Muscle of arm (tissue), 12 donors: Measurements from ENCODE around the gene RBFOX2. TPM values are rescaled to one million over a fixed set of nuclear protein-coding genes. Genes with fewer than 3 reads are reported as not detected.

Experiments
- DNase-seq: peaks from one replicate; pipeline ENCODE4 v3.0.0-alpha.2; 2013
- polyA plus RNA-seq, 12 donors: library from polyadenylated mRNA; unstranded; fragments of 120-200 nt; gene quantifications; one replicate each; pipeline ENCODE4 v1.2.1, GENCODE V29; 2013; ENCODE audit not compliant: insufficient read length in 12 of 12

RBFOX2 gene
- polyA plus RNA-seq, 12 donors, result 180 to 394 (median 218) TPM

DNA sequence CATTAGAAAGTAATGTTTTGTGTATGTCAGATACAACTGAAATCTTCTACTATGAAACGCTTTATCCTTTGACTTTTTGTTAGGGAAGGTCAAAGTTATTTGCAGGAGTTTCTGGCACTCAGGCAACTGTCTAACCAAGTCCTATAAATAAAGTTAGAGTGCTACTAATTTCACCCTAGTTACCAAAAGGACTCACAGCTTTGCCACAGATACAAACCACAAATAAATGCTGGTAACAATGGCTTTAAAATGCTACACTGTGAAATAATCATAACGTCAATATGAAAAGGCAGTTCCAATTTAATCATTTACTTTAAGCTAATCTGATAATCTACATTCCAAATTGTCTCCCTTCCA, 124.3 kb downstream of the RBFOX2 start:
- no peak for DNase-seq

DNA sequence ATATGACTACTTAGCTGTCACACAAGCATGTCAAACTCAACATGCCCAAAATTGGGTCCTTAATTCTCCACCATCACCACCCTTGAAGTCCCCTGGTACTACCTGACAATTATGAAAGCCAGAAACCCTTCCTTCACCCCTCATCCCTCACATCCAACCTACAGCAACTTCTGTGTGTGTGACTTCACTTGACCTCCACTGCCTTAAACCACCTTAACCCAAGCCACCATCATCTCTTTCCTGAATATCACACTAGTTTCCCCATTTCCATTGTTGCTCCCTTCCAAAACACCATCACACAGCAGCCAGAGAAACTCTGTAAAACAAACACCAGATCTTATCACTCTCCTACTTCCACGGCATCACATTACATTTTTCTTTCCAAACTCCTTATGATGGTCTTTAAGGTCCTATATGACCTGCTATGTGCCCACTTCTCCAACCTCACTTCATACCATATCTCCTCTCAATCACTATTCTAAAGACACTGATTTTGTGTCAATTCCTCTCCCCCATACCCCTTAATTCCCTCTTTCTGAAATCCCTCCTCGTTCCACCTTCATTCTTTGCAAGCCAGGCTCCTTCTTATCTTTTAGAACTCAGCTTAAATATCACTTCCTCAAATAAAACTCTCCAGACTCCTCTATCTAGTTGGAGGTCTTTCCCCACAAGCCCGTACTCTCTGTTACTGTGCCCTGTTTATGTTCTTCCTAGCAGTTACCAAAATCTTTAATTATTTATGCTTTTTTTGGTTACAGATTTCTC, 124.9 kb downstream of the RBFOX2 start:
- DNase-seq, result no peak

DNA sequence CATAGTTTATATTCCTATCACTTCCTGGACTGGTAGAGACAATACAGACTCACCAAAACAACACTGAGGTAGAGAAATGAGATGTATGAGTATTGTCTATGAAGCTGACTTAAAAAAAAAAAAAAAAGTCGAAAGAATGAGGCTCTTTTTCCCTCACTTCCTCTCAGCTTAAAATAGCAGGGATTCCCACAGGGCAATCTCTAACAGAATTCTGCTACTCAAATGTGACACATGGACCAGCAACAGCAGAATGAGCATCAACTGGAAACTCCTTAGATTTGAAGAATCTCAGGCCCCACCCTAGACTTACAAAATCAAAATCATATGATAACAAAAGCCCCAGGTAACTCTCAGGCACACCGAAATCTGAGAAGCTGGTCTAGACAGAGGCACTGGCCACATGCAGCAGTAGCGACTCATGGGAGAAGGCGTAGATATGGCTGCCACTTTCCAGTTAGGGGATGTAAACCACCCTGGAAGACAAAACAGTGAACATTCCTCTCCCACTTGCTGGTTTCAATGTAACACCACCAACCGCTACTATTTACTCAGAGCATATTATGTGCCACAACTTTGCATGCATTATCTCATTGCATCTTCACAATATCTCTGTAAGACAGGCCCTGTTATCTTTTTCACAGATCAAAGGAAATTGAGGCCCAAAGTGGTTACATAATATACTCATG, 128.0 kb downstream of the RBFOX2 start:
- DNase-seq, result no peak

DNA sequence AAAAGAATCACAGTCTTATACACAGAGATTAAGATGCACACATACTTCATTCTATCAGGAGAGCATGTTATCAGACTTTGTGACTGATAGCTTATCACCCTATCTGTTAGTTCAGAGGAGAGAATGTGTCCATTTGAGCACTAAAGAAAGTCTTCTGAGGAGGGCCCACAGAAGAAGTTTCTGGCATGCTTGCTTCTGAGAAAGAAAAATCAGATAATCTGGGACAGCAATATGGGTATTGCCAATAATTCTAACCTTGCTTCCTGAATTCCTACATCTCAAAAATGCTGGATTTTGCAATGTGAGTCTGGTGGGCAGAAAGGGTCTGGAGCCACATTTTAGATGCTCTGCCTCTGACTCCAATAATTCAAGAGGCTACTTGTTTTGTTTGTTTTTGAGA, 128.9 kb downstream of the RBFOX2 start:
- no peak for DNase-seq

DNA sequence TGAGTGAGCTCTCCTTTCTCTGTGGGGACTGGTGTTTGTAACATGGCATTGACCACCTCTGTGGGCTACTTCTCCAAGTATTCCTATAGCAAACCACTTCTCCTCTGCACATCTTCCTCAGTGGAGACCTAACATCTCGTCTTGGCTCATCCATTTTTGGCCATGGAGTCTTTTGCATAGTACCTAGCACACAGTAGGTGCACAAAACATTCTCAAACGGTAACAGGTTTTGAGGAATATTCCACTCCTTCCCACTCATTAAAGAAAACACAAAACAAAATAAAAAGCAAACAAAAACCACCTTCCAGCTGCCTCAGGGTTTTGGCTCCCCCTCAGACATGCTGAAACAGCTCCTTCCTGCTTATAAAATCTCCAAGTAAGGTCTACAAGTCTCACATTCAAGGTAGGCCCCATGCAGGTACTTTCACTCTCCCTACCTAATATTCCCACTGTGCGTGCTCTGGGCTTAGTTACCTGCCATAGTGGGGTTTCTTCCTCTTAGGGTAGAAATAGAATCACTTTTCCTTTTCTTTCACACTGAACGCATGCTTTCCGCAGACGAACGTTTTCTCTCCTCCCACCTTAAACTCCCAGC, 132.4 kb downstream of the RBFOX2 start:
- DNase-seq, result no peak

DNA sequence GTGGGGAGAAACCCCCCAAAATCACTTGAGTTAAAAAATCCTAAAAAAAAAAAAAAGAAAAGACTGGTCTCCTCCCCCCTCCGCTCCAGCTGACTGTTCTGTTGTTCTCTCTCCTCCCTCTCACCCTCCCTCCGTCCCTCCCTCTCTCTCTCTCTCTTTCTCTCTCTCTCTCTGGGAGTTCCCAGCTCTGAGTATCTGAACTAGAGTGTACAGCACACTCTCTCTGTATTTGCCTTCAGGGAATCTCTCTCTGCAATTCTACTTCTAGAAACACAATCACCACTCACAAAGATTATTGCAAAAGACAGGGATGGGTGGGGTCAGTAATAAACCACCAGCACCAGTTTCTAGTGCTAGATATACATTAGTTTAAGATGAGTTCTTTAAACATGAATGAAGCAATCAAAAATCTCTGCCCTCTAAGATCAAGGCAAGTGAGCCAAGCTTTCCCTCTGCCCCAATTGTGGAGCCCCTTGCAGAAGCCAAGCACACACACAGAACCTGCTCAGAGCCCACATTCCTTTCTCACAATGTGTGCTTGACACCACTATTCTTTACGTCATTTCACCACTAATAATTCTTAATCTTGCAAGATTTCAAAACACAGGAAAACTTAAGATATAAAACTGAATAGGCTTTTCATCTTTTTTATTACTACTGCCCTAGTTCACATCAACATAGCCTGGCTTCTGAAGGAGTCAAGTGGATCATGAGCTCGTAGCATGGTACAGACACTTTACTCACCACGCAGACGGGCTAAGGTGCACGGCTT, 133.5 kb downstream of the RBFOX2 start:
- peak; percentile 73 for DNase-seq

DNA sequence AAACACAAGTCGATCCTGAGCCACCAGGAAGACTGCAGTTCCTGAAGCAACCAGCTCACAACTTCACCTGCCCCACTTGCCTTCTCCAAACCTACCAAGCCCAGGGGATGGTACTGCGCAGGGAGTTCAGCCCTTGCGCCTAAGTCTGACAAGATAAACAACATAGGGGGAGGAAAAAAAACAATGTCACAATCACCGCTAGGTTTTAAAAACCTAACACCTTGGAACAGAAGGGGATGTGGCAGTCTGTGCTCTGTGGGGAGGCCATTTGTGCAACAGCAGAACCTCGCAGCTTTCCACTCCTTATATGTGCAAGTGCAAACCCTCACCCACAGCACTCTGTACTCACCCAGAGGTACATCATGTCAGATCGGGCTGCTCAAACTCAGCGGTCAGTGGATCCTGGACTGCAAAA, 134.2 kb downstream of the RBFOX2 start:
- no peak for DNase-seq

DNA sequence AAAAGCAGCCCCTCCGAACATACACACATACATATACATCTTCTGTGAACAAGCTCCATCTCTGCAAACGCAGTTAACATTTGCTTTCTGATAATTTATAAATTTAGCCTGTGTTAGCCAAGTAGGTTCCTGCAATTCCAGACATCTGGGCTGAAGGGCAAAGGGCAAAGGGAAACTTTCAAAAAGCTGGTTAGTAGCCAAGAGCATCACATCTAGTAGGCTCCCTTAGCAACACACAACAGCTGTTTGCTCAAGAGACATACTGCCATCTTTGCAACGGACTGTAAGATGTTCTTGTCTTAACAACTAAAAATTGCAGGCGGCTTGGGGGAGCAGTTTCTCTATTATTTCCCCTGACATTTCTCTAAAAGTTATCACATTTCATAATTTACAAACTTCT, 134.9 kb downstream of the RBFOX2 start:
- DNase-seq, result peak; percentile 54

DNA sequence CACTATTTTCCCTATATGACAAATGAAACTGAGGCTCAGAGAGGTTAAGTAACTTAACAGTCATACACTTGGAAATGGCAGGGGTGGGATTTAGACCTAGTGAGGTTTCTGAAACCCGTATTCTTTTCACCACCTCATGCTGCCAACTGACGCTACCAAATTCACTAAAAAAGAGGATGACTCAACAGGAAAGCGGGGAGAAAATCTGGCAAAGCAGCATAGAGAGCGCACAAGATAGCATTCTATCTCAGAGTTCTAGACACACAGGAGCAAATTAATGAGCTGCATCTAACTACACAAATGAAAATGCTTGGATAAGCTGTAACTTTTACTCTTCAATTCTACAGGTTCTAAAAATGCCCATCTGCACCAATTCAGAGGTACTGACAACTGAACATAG, 136.4 kb downstream of the RBFOX2 start:
- DNase-seq, result no peak

DNA sequence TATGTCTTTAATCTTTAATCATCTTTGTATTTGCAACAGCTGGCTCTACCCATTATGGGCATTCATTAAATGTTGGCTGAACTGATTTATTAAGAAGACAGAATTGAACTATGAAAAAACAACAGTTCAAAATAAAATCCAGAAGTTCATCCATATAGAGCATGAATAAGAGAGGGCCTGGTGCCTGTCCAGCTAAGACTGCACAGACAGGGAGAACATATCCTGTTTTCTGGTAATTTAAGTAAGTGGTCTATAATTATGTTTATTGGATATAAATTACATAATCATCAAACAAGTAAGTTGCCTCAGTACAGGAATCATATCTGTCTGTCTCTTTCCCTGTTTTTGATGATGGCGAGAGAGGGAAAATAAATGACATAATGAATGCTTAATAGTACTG, 137.2 kb downstream of the RBFOX2 start:
- DNase-seq, result no peak

DNA sequence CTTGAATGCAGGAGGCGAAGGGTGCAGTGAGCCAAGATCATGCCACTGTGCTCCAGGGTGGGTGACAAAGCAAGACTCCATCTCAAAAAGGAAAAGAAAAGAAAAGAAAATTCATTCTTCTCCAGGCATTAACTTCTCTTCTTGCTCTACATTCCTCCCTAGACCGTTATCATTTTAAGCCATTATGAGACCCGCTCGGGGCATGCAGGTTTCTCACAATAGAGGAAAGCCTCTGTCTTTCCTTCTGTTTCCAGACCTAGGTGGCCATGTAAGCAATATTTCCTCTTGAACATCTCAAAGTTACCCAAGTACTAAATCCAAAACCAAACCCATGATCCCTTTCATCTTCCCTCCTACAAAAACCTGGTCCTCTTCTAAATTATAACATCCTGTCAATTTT, 139.6 kb downstream of the RBFOX2 start:
- no peak for DNase-seq

DNA sequence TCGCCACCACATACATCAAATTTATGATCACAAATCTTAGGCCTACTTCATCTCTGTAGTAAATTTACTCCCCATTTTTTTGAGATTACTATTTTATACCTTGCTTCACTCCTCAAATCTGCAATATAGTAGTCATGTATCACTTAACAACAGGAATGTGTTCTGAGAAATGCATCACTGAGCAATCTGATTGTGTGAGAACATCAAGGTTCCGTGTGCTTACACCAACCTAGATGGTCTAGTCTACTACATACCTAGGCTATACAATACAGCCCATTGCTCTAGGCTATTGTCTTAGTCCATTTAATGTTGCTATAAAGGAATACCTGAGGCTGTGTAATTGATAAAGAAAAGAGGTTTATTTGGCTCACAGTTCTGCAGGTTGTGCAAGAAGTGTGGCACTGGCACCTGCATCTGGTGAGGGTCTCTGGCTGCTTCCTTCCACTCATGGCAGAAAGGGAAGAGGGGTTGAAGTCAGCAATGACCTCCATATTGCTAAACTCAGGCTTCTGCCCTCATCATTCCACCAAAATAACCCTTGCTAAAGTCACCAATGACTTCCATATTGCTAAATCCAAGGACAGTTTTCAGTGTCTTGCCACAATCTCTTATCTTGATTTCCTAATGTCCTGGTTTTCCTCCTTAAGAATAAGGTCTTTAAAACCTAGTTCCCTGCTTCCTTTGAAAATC, 140.3 kb downstream of the RBFOX2 start:
- no peak for DNase-seq

DNA sequence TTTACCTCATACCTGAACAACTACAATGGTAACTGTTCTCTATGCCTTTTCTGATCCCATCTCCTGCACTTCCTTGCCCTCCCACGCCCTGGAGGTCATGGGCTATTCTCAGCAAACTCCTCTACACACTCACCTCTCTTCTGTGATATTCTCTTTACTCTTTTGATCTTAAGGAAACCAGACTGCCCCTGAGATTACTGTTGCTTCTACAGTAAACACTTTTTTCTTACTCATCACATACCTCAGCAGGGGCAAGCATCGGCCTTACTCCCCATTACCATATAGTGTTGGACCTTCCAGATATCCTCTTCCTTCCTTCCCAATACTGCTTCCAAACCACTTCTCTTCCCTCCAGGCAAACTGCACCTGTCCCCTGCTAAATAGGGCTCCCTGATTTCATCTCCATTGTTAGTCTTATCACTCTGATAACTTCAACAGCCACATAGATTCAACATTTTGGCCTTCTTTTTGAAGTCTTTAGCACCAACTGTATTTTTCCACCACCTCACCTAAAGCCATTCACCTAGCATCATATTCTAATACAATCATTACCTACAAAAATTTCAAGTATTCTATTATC, 141.2 kb downstream of the RBFOX2 start:
- no peak for DNase-seq

DNA sequence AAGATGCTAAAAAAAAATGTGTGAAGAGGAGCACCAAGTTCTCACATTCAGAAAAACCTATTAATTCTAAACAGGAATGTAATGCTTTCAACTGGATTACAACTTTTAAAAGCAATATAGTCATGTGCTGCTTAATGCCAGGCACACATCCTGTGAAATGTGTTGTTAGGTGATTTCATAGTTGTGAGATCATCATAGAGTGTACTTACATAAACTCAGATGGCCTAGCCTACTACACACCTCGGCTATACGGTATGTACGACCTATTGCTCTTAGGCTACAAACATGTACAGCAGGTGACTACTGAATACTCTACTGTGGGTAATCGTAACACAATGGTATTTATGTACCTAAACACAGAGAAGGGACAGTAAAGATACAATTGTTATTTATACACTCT, 142.3 kb downstream of the RBFOX2 start:
- DNase-seq, result no peak

DNA sequence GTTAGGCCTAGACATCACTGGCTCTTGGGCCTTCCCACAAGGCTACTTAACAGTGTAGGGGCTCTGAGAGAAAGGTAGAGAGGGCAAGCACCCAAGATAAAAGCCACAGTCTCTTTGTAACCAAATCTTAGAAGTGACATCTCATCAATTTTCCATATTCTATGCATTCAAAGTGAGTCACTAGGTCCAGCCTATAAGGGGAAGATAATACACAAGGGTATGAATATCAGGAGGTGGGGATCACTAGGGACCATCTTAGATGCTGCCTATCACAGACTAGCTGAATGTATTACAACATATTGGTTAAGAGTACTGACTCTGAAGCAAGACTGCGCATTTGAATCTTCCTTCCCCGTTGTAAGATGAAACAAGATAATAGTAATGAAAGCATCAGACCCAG, 144.1 kb downstream of the RBFOX2 start:
- no peak for DNase-seq

DNA sequence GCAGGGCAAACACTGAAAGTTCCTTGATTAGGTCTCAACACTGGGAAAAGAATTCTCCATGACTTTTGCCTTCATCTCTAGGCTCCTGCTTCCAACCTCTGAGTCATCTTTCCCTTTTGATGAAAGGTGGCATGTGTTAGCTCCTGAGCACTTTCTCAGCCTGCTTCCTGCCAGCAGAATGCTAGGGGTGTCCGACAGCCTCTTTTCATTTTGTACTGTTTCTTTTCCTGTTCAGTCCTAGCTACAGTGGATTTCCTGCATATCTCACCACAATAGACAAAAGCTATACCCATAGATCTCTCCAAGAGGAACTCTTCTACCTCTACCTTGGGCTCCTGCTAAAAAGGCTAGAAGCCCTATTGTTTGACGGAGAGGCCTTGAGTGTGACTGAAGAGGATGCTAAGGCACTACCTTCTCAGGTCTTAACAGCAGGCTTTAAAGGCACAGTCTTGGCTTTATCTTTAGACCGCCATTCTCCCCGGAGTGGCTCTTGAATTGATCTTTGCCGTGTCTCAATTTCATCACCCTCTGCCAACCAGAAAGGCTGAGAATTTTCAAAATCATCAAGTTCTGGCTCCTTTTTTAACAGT, 145.5 kb downstream of the RBFOX2 start:
- no peak for DNase-seq

DNA sequence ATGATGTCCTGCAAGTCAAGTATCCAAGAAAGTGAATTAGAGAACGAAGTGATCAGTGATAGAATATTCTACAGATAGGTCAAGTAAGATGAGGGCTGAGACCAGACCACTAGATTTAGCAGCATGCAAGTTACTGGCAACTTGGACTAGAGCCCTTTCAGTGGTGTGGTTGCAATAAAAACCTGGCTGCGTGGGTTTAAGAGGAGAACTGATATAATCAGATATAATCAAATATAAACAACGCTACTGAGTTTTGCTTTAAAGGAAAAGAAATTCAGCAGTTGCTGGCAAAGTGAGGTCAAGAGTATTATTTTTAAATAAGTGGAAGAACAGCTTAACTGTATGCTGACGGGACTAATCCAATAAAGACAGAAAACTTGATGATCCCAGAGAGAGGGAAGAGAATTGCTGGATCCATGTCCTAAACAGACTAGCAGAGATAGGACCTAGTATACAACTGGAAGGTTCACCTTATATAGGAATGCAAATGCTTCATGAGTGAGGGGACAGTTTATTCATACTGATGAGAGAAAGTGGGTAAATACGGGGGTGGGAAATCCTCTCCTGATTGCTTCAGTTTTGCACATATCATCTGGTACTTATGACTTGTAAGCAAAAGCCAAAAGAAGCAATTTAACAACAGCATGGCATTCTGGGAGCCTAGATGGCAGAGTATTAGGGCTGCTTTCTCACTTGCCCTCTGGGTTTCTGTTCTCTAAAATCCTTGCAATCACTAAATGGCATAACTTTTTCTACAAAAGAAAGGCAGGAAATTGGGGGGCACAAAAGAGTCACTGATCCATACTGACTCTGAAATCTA, 146.2 kb downstream of the RBFOX2 start:
- no peak for DNase-seq

DNA sequence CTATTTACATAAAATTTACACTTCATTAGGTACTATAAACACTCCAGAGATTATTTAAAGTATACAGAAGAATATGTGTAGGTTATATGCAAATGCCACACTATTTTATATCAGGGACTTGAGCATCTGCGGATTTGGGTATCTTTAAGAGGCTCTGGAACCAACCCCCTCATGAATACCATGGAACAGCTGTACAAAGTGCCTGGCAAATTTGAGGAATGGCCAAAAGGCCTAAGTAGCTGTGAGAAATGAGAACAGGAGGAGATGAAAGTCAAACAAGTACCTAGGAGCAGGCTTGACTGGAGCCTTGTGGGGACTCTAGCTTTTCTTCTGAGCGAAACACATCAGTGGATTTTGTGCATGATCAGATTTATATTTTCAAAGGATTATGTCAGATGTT, 149.3 kb downstream of the RBFOX2 start:
- DNase-seq, result no peak

DNA sequence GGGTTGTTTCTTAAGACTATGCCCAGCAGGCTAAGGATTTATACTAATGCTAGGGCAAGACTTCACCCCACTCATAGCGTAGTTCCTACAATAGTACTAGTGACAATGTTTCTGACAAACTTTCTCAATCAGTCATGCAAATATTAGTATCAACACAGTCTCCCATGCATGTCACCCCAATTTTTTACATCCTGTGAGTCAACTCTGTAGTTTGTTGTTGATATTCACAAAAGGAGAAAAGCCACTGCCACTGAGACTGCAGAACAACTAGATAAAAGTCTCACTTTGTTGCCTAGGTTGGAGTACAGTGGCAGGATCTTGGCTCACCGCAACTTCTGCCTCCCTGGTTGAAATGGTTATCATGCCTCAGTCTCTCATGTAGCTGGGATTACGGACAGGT, 155.2 kb downstream of the RBFOX2 start:
- DNase-seq, result no peak

DNA sequence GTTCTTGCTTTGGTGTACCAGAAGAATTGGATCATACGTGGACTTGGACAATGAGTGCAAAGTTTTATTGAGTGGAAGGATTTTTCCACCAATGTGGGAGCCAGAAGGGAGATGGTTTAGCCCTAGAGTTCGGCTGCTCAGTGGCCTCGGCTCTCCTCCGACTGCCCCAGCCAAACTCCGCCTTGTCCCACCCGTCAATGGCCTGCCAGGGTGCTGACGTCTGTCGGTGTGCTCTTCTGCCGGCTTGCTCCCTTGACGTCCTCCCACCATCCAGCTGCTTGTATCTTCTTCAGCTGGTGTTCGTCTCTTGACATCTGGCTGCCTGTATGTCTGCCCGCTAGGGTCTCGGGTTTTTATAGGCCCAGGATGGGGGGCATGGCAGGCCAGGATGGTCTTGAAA, 156.2 kb downstream of the RBFOX2 start:
- DNase-seq, result no peak
